NCI-H82 treated with DMSO at 0.1 percent for 48 hours (cell line): ENCODE measurements around the gene IGLL5.
A peak's percentile ranks its signal among the peaks of the same experiment; 100 is the strongest.
"Not testable (repeated sequence)": the region's sequence is repeated elsewhere in the genome, so short reads cannot be mapped to it uniquely, and the experiment has no call there.

Source experiments
- DNase-seq: peaks from one replicate; lab custom pipeline; 2025; ENCODE audit not compliant: unreplicated experiment; lab: John Stamatoyannopoulos, UW

The IGLL5 gene

DNA sequence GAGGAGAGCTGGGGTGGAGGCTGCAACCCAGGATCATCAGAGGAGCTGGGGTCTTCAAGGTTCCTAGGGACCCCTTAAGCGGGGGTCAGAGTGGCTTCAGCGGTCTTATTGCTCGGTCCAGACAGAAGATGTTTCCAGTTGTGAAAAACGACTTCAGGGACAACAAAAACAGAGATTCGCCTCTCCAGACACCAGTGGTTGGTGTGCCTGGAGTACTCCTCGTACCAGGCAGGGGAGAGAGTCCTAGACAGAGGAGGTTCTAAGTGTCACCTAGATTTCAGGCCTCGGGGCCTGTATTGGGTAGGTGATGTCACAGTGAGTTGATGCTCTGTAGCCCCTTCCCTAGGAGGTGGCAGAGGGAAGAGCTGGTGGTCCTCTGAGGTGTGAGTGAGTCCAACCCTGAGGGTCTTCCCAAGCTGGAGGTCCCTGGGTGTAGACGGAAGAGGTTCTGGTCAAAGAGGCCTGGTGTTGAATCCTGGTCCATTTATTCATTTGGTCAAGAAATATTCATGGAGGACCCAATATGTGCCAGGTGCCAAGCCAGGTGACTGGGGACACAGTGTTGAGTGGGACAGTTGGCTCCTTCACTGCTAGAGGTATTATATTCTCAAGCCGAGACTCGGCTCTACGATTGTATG lies 4.4 kb upstream of the IGLL5 start:
- DNase-seq: no peak

GRCh38 chr22:22884010-22884887 lies 3.4 kb upstream of the IGLL5 start:
- peak; percentile 20 for DNase-seq

DNA sequence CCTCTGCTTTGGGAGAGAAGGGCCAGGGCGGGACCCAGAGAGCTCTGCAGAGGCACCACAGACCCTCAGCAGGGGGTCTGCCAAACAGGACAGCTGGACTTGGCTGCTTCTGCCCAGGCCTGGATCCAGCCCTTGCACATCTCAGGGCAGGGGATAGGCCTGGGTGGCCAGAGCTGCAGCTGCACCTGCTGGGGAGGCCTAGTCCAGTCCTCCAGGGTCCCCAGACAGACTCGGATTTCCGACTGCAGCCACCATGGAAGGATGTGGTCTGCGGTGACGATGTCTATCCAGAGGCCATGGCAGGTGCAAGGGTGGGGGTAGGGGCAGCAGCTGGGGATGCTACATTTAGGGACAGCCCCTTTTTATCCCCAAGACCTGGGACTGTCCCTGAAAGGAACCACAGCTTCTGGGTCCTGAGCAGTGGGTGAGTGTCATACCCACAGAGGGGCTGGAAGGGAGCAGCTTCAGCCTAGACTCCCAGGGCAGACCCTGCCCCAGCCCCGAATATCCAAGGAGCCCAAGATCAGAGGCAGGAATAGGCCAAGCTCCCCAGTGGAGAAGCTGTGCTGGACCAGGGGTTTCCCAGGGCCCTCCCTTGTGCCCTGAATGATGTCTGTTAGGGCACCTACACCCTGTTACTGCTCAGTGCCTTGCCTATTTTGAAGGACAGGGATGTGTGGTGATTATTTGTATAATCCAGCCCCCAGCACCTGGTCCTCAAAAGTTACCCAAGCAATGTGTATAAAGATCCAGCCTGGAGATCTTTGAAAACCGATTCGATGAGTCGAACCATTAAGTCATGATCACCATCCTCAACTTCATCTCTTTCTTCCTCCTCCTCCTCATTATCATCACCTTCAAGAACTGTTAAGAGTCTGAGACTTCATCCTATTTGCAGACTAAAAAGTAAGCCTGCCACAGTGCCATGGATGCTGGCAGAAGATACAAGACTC lies 2.5 kb upstream of the IGLL5 start:
- DNase-seq: no peak

DNA sequence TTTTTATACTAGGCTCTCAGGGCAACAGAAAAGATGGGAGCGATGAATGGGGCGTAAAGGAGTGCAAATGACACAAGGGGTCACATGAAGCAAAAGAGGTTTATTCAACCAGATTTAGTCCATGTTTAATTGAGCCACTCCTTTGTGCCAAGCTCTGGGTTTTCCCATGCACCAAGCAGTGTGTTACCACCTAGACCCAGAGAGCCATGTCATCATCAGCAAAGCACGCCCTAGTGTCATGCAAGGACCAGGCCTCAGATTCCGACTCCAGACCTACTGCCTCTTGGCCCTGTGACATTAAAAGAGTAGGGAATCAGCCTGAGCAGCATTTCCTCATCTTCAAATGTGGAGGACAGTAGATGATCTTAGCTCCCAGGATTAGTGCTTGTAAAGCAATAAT lies 1.1 kb upstream of the IGLL5 start:
- no peak for DNase-seq

DNA sequence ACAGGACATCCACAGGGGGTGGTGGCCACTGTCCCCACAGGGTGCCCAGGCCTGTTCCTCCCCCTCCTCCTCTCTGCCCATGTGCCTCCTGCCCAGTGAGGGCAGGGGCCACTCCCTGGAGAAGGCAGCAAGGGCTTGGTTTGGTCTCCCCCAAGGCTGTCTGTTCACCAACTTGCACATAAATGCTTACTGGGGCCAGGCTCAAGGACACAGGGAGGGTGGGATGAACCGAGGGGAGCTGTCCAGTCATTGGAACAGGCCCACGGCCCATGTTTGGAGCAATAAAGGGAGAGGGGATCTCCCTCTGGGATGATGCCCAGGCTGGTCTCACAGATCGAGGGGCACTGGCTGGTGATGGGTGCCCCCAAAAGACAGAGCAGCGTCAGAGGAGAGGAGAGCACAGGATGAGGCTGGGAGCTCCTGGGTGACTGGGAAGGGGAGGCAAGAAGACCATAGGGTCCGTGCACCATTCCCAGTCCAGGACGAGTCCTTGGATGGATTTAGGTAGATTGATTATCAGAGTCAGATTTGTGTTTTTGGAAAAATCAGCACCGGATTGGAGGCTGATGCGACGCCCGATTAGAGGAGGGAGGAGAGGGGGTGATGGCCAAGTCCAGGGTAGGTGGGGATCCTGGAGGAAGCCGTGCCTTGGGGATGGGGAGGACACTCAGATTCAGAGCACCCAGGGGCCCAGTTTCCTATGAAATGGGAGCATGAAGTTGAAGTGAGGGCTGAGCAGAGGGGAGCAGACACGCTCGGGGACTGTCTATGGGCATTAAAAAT lies 1.1 kb downstream of the IGLL5 start:
- DNase-seq: no peak

- DNase-seq: no peak
These were observed 2.5 kb downstream of the IGLL5 start for GRCh38 chr22:22890085-22890484.

DNA sequence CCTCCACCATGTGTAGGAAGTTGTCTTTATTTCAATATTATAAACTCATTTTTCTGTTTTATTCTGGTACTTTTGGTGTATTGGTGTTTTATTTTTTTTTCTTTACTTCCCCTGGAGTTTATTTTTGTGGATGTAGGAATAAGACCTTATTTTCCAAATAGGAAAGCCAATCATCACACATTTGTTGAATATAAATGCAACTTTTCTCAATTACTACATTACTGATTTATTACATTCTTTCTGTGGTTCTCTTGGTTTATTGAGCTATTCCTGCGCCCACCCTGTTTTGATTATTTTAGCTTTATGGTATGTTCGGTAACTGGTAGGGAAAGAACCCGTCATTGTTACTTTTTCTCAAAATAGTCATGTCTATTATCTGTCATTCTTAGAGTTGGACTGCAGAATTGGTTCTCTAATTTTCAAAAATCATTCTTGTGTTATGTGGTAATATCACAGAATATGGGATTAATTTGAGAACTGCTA lies 3.6 kb downstream of the IGLL5 start:
- no peak for DNase-seq

DNA sequence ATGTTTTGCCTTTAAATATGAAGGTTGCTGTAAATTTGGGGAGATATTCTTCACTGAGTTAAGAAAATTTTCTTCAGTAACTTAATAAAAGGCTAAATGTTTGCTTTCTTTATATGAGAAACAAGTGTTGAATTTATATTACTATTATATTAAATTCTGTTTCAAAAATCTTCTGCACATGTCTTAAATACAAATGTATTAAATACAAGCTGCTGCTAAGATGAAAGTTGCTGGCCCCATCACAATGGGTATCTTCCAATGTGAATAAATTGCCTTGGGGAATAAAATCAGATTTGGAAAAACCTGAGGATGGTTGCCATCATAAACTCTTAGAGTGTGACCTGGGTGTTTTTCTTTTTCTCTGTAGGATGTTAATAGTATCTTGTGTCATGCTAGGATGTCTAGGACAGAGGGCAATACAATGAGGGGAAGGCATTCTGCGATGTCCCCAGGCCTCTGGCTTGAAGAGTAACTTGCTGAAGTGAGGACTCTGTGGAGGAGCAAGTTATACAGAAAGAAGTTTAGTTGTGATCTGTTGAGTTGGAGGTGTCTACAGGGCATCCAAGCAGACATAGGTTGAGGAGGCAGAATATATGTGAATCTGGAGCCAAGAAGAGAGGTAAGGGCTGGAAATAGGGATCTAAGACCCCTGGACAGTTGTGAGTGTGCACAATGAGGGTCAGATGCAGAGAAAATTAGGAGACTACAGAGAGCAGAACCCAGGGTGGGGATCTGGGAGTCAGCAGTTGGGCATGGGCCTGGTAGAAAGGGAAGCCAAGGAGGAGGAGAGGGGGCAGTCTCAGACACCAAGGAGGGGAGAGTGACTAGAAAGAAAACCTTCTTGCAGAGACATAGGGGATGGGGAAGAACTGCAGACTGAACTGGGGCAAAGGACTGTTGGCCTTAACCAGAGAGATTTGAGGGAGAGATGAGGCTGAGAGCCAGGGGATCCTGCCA lies 4.8 kb downstream of the IGLL5 start:
- no peak for DNase-seq

GRCh38 chr22:22893077-22893805 lies 5.6 kb downstream of the IGLL5 start:
- no peak for DNase-seq

- DNase-seq: no peak
These were observed 6.5 kb downstream of the IGLL5 start for GRCh38 chr22:22893891-22894739.

GRCh38 chr22:22894740-22895731 lies 7.4 kb downstream of the IGLL5 start:
- no peak for DNase-seq

DNA sequence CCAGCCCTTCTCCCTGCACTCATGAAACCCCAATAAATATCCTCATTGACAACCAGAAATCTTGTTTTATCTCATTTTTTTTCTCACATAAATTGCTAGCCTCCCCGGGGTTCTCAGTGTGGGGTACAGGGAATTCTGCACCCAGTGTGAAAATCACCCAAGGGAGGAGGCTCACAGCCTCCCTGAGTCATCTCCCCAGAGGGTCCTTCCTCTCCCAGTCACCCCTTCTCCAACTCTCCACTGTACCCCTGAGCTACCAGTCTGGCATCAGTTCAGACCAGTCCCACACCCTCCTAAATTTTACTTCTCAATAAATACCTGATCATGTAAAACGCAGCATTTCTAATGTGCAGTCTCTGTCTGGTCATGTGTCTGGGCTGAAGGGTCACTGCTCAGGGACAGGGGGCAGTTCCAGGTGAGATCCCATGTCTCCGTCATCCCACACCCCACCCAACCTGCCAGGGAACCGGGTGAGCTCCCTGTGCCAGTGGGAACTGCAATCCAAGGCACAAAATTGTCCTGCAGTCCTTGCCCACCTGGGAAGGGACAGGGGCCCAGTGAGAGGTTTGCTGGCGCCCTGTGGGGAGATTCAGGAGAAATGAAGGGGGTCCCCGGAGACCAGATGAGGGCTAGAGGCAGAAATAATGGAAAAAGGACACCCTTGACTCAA lies 8.3 kb downstream of the IGLL5 start:
- no peak for DNase-seq

GRCh38 chr22:22896601-22897000 lies 9.0 kb downstream of the IGLL5 start:
- no peak for DNase-seq

DNA sequence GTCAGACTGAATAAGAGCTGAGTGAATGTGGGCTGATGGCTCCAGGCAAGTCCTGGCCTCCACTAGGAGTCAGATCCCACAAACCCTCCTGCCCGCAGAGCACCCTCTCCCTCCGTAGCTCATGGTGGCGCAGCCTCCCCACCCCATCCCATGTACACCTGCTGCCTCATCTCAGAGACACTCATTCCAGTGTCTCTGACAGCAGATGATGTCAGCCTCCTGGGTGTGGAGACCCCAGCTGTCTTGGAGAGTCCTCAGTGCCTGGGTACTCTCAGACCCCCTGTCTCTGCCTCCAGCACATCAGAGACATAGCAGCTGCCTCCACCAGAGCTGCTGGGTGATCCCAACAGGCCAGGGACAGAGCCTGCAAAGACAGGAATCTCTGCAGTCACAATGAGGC lies 9.5 kb downstream of the IGLL5 start:
- no peak for DNase-seq

DNA sequence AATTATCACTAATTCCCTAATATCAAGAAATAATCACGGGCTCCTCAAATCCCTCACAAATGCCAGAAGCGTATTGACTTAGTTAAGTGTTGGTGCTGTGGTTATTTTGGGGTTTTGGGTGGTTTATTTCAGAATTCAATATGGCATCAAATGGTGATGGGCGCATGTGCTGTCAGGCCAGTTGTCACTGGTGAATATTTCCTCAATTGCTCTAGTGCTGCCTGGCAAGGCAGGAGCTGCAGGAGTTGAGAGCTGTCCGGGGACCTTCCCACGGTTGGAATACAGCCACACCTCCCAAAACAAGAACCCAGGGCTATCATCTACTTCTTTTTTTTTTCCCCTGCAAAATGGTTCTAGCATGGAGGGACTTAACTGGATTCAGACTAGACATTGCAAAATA lies 10.3 kb downstream of the IGLL5 start:
- DNase-seq: no peak

GRCh38 chr22:22898411-22898950 lies 10.9 kb downstream of the IGLL5 start:
- not testable (repeated sequence) for DNase-seq
